ENCODE measurements around the gene CMTM5. TPM values are rescaled to one million over a fixed set of nuclear protein-coding genes. Genes with fewer than 3 reads are reported as not detected.

The CMTM5 gene
- total and polyA plus RNA-seq, 10 donors, result 1.3 to 13.0 (median 4.1) TPM

- no peaks in the 10 kb centered on the region for H3K9me3 ChIP-seq
- intact Hi-C loops (cut with DNase I; ENCODE audit: low total_unique reads), result loop anchor here (5.0 kb wide), 1 partner anchor 48 kb away; no protein-coding TSS in a partner anchor
- WGBS, 5 donors, result 70 to 85% (median 82%) methylated on average over 19 to 21 of the region's 21 CpGs
- TF ChIP-seq POLR2A (IDR thresholded peaks at IDR 0.05) (no peak), CTCF (IDR thresholded peaks at IDR 0.05 in 8 of 11, conservative IDR thresholded peaks at IDR 0.05 in 3 of 11) (no peak), POLR2AphosphoS5 (IDR thresholded peaks at IDR 0.05) (no peak)
- peaks cover 0 to 26% (median 0%) of the 10 kb centered on the region in 7 donors for H3K27me3 ChIP-seq (replicated peaks in 1 of 7)
- peaks cover 0 to 11% (median 0%) of the 10 kb centered on the region in 6 donors for H3K4me1 ChIP-seq
- no peak for DNase-seq
- H3K36me3 ChIP-seq, result no peaks in the 10 kb centered on the region
- no peak overlapping the region for H3K4me3 ChIP-seq
- H3K27ac ChIP-seq, result no peak overlapping the region
These were observed 1.2 kb upstream of the CMTM5 start for GRCh38 chr14:23375527-23376251.

GRCh38 chr14:23377198-23377550 lies 328 bp downstream of the CMTM5 start:
- Histone ChIP-seq H3K36me3 (no peaks in the 10 kb centered on the region), H3K4me3 (no peak overlapping the region), H3K27me3 (replicated peaks in 1 of 7) (peaks cover 0 to 37% (median 3%) of the 10 kb centered on the region in 7 donors), H3K9me3 (no peaks in the 10 kb centered on the region), H3K4me1 (peaks cover 0 to 11% (median 0%) of the 10 kb centered on the region in 6 donors), H3K27ac (no peak overlapping the region)
- WGBS, 5 donors, result 52 to 78% (median 76%) methylated on average over 11 of the region's 11 CpGs
- intact Hi-C loops (cut with DNase I; ENCODE audit: low total_unique reads), result loop anchor here (5.0 kb wide), 1 partner anchor 50 kb away; no protein-coding TSS in a partner anchor
- DNase-seq, result no peak
- no peak for TF ChIP-seq CTCF (IDR thresholded peaks at IDR 0.05 in 8 of 11, conservative IDR thresholded peaks at IDR 0.05 in 3 of 11)
- TF ChIP-seq POLR2AphosphoS5 (IDR thresholded peaks at IDR 0.05), result no peak
- TF ChIP-seq POLR2A (IDR thresholded peaks at IDR 0.05), result no peak

- no peaks in the 10 kb centered on the region for H3K36me3 ChIP-seq
- WGBS, 5 donors, result 77 to 81% (median 78%) methylated on average over 12 to 14 of the region's 14 CpGs
- DNase-seq, result no peak
- no peak overlapping the region for H3K4me3 ChIP-seq
- TF ChIP-seq CTCF (IDR thresholded peaks at IDR 0.05 in 8 of 11, conservative IDR thresholded peaks at IDR 0.05 in 3 of 11) (no peak), POLR2AphosphoS5 (IDR thresholded peaks at IDR 0.05) (no peak), POLR2A (IDR thresholded peaks at IDR 0.05) (no peak)
- no peaks in the 10 kb centered on the region for H3K9me3 ChIP-seq
- intact Hi-C loops (cut with DNase I; ENCODE audit: low total_unique reads), result loop anchor here (5.0 kb wide), 1 partner anchor 51 kb away; no protein-coding TSS in a partner anchor
- H3K27ac ChIP-seq, result no peak overlapping the region
- peaks cover 0 to 43% (median 3%) of the 10 kb centered on the region in 7 donors for H3K27me3 ChIP-seq (replicated peaks in 1 of 7)
- H3K4me1 ChIP-seq, result peaks cover 0 to 11% (median 0%) of the 10 kb centered on the region in 6 donors
These were observed 1.0 kb downstream of the CMTM5 start for GRCh38 chr14:23377573-23378563.

All from spleen (tissue), 11 donors.